ENCODE measurements around the gene RHOH. TPM values are rescaled to one million over a fixed set of nuclear protein-coding genes. Genes with fewer than 3 reads are reported as not detected.

Gene RHOH
- total and polyA plus RNA-seq, 9 of the 15 experiments (the other 6 are each of a cell fraction or from before 2014, with no cell fraction given) = 14.3 to 37.7 (median 23.2) TPM

DNA sequence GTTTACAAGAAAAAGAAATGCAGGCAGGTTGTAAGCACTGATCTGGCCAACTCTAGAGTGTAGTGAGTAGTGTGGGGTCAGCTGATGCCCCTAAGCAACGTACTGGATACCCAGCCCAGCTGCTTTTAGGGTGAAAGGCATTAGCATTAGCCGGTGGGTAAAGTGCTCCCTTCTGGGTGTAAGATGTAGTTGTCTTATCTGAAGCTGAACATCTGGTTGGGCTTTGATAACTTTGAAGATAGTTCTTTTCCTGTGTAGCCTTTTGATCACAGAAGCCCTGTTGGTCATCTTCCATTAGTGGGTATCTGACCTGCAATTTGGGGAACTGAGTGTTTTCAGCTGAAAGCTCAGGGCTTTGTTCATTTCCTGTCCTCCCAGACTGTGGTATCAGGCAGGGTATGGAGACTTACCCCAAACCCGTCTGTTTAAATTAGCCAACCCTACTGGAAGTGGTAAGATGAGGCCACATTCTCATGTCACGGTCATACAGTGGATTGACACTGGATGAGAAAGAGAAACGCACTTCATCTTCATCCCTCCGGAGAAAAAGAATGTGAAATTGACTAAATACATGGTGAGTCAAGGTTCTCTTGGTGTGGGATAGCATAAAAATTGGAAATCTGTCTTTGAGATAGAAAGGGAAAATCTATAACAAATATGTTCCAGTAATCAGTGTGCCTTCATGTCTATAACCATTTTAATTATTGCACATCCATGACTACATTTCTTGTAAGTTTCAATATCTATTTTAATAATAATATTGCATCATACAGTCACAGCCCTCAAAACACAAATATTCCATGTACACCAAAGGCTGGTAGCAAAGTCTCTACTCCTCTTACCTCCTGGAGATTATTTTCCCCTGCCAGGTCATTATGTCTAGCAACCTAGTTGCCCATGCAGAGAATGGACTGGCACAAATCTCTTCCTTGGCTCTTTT lies 8.7 kb downstream of the RHOH start:
- Histone ChIP-seq H3K9me3 (replicated peaks; ENCODE audit: control insufficient read depth, insufficient read depth, low read depth, low read length) (no peaks in the 10 kb centered on the region), H3K9ac (ENCODE audit: insufficient read depth in 1 of 2, low read depth in 2 of 2, low read length in 2 of 2) (peak overlapping the region; percentile 82 to 91; a peak in 3 of 4 replicates), H3K27me3 (ENCODE audit: control insufficient read depth in 2 of 2, insufficient read depth in 2 of 2, low read length in 2 of 2) (no peaks in the 10 kb centered on the region), H2AFZ (ENCODE audit: low read depth, low read length) (peak overlapping the region; percentile 66), H3K36me3 (ENCODE audit: control insufficient read depth, insufficient read depth, low read length) (peaks cover 12% of the 10 kb centered on the region; the same call in 2 of the 3 replicates), H3K4me2 (ENCODE audit: insufficient read depth, low read length) (peak overlapping the region; percentile 92), H3K9me1 (ENCODE audit: control insufficient read depth, insufficient read depth, low read length) (no peaks in the 10 kb centered on the region), H4K20me1 (replicated peaks; ENCODE audit: control insufficient read depth, insufficient read depth, low read length) (no peaks in the 10 kb centered on the region), H3K27ac (ENCODE audit: extremely low read depth, low read depth, low read length) (peak overlapping the region; percentile 97), H3K4me1 (replicated peaks in 1 of 2; ENCODE audit: control insufficient read depth in 2 of 2, insufficient read depth in 2 of 2, low read length in 2 of 2) (peaks cover 26 to 32% of the 10 kb centered on the region in 2 experiments; a peak in 4 of 5 replicates), H3K79me2 (ENCODE audit: control insufficient read depth, insufficient read depth, low read length) (peaks cover 98% of the 10 kb centered on the region), H3K4me3 (peak overlapping the region; percentile 46)
- CTCF ChIA-PET (ENCODE audit: low intra/inter-chr PET ratio) = no interaction called here
- peak; percentile 90 for FAIRE-seq
- in situ Hi-C loops (cut with MboI) = no loop called here
- intact Hi-C loops (cut with micrococcal nuclease) = loop anchor here (2.0 kb wide), 1 partner anchor 103 kb away; no protein-coding TSS in a partner anchor
- BruUV-seq (replicated peaks) = TSS peak; percentile 50
- DNase-seq (ENCODE audit: extremely low read depth in 1 of 4, low spot score in 3 of 4) = peak; percentile 43 to 85 (median 54)
- POLR2A ChIA-PET = interaction anchor here (0.7 to 1.2 kb wide), 4 partner anchors 11 to 33 kb away, joined by 3 to 4 read pairs (median 4); no protein-coding TSS in a partner anchor
- 0% methylated on average over 6 of the region's 6 CpGs for WGBS (ENCODE audit: insufficient coverage, low coverage, missing lambda C conversion rate)
- ATAC-seq = peak; percentile 34
- TF ChIP-seq HNRNPUL1 (IDR thresholded peaks at IDR 0.05; ENCODE audit: low read length) = no peak
- peak; percentile 78 for TF ChIP-seq HDAC2 (IDR thresholded peaks at IDR 0.05)
- TF ChIP-seq, protein P1, sequence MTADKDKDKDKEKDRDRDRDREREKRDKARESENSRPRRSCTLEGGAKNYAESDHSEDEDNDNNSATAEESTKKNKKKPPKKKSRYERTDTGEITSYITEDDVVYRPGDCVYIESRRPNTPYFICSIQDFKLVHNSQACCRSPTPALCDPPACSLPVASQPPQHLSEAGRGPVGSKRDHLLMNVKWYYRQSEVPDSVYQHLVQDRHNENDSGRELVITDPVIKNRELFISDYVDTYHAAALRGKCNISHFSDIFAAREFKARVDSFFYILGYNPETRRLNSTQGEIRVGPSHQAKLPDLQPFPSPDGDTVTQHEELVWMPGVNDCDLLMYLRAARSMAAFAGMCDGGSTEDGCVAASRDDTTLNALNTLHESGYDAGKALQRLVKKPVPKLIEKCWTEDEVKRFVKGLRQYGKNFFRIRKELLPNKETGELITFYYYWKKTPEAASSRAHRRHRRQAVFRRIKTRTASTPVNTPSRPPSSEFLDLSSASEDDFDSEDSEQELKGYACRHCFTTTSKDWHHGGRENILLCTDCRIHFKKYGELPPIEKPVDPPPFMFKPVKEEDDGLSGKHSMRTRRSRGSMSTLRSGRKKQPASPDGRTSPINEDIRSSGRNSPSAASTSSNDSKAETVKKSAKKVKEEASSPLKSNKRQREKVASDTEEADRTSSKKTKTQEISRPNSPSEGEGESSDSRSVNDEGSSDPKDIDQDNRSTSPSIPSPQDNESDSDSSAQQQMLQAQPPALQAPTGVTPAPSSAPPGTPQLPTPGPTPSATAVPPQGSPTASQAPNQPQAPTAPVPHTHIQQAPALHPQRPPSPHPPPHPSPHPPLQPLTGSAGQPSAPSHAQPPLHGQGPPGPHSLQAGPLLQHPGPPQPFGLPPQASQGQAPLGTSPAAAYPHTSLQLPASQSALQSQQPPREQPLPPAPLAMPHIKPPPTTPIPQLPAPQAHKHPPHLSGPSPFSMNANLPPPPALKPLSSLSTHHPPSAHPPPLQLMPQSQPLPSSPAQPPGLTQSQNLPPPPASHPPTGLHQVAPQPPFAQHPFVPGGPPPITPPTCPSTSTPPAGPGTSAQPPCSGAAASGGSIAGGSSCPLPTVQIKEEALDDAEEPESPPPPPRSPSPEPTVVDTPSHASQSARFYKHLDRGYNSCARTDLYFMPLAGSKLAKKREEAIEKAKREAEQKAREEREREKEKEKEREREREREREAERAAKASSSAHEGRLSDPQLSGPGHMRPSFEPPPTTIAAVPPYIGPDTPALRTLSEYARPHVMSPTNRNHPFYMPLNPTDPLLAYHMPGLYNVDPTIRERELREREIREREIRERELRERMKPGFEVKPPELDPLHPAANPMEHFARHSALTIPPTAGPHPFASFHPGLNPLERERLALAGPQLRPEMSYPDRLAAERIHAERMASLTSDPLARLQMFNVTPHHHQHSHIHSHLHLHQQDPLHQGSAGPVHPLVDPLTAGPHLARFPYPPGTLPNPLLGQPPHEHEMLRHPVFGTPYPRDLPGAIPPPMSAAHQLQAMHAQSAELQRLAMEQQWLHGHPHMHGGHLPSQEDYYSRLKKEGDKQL (CRISPR knock-in tag; IDR thresholded peaks at IDR 0.05; ENCODE audit: borderline replicate concordance) = no peak
- TF ChIP-seq, protein P2, sequence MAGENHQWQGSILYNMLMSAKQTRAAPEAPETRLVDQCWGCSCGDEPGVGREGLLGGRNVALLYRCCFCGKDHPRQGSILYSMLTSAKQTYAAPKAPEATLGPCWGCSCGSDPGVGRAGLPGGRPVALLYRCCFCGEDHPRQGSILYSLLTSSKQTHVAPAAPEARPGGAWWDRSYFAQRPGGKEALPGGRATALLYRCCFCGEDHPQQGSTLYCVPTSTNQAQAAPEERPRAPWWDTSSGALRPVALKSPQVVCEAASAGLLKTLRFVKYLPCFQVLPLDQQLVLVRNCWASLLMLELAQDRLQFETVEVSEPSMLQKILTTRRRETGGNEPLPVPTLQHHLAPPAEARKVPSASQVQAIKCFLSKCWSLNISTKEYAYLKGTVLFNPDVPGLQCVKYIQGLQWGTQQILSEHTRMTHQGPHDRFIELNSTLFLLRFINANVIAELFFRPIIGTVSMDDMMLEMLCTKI (IDR thresholded peaks at IDR 0.05; ENCODE audit: partially characterized antibody) = no peak
- TF ChIP-seq, protein P3, sequence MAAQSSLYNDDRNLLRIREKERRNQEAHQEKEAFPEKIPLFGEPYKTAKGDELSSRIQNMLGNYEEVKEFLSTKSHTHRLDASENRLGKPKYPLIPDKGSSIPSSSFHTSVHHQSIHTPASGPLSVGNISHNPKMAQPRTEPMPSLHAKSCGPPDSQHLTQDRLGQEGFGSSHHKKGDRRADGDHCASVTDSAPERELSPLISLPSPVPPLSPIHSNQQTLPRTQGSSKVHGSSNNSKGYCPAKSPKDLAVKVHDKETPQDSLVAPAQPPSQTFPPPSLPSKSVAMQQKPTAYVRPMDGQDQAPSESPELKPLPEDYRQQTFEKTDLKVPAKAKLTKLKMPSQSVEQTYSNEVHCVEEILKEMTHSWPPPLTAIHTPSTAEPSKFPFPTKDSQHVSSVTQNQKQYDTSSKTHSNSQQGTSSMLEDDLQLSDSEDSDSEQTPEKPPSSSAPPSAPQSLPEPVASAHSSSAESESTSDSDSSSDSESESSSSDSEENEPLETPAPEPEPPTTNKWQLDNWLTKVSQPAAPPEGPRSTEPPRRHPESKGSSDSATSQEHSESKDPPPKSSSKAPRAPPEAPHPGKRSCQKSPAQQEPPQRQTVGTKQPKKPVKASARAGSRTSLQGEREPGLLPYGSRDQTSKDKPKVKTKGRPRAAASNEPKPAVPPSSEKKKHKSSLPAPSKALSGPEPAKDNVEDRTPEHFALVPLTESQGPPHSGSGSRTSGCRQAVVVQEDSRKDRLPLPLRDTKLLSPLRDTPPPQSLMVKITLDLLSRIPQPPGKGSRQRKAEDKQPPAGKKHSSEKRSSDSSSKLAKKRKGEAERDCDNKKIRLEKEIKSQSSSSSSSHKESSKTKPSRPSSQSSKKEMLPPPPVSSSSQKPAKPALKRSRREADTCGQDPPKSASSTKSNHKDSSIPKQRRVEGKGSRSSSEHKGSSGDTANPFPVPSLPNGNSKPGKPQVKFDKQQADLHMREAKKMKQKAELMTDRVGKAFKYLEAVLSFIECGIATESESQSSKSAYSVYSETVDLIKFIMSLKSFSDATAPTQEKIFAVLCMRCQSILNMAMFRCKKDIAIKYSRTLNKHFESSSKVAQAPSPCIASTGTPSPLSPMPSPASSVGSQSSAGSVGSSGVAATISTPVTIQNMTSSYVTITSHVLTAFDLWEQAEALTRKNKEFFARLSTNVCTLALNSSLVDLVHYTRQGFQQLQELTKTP (IDR thresholded peaks at IDR 0.05; ENCODE audit: low read depth in 1 of 2, partially characterized antibody in 2 of 2) = peak; percentile 67 to 90
- no peak for TF ChIP-seq PHTF2 (CRISPR knock-in tag; IDR thresholded peaks at IDR 0.05)
- no peak for TF ChIP-seq ILF3 (IDR thresholded peaks at IDR 0.05; ENCODE audit: borderline replicate concordance)
- TF ChIP-seq ZNF121 (CRISPR knock-in tag; conservative IDR thresholded peaks at IDR 0.05) = no peak
- peak; percentile 37; the same call in 1 of the 2 replicates for TF ChIP-seq EHMT2 (IDR thresholded peaks at IDR 0.05)

All from K562 (cell line).